ENCODE measurements around the gene KCNH8. TPM values are rescaled to one million over a fixed set of nuclear protein-coding genes. Genes with fewer than 3 reads are reported as not detected.

The KCNH8 gene
- total RNA-seq, 4 donors from 2014 or later, result 0.29 to 1.0 (median 0.42) TPM

DNA sequence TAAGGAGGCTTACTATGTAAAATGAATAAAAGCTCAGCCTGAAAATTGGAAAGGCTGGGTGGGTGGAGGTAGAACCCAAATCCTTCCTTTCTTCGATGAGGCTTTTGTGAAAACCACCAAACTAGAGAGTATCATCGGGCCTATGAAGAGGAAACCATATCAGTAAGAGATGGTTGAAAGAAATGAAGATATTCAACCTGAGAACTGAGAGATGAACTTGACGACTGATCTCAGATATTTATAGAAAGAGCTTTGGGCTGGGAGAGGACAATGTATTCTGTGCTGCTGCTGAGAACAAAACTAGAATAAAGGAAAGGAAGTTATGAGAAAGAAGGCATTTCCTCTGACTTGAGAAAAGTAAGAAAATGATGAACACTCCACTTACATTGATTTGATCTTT, 236.6 kb downstream of the KCNH8 start:
- H3K4me3 ChIP-seq (replicated peaks in 1 of 3), result no peak overlapping the region
- H3K27me3 ChIP-seq, result no peaks in the 10 kb centered on the region
- H3K36me3 ChIP-seq, result no peaks in the 10 kb centered on the region
- TF ChIP-seq POLR2A (IDR thresholded peaks at IDR 0.05), result no peak
- TF ChIP-seq, protein P1, sequence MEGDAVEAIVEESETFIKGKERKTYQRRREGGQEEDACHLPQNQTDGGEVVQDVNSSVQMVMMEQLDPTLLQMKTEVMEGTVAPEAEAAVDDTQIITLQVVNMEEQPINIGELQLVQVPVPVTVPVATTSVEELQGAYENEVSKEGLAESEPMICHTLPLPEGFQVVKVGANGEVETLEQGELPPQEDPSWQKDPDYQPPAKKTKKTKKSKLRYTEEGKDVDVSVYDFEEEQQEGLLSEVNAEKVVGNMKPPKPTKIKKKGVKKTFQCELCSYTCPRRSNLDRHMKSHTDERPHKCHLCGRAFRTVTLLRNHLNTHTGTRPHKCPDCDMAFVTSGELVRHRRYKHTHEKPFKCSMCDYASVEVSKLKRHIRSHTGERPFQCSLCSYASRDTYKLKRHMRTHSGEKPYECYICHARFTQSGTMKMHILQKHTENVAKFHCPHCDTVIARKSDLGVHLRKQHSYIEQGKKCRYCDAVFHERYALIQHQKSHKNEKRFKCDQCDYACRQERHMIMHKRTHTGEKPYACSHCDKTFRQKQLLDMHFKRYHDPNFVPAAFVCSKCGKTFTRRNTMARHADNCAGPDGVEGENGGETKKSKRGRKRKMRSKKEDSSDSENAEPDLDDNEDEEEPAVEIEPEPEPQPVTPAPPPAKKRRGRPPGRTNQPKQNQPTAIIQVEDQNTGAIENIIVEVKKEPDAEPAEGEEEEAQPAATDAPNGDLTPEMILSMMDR (IDR thresholded peaks at IDR 0.05), result no peak
- no peak for DNase-seq
- intact Hi-C loops (cut with DNase I), result no loop called here
- no peaks in the 10 kb centered on the region for H3K4me1 ChIP-seq
- H3K9me3 ChIP-seq, result no peaks in the 10 kb centered on the region
- H3K27ac ChIP-seq, result no peak overlapping the region
- 79 to 82% methylated on average over 3 of the region's 3 CpGs for WGBS, 2 donors

DNA sequence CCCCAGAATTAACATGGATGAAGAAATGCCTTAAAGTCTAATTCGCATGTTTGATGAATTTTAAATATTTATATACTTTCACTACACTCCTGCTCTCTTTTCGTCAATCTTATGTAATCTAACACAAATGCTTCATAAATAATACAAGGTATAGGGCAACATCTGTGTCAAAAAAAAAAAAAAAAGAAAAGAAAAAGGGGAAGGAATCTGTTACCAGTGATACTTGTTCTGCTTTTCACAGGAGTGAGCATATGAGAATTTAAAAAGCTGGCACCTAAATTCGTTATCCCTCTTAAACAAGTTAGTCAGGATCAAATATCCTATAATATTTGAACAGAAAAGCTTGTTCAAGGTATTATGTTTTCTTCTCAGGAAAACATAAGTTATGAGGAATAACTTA, 243.8 kb downstream of the KCNH8 start:
- H3K9me3 ChIP-seq, result no peaks in the 10 kb centered on the region
- DNase-seq, result no peak
- intact Hi-C loops (cut with DNase I), result no loop called here
- WGBS, 2 donors, result 85 to 89% methylated on average over 3 of the region's 3 CpGs
- H3K27ac ChIP-seq, result no peak overlapping the region
- no peak overlapping the region for H3K4me3 ChIP-seq (replicated peaks in 1 of 3)
- H3K27me3 ChIP-seq, result no peaks in the 10 kb centered on the region
- H3K36me3 ChIP-seq, result no peaks in the 10 kb centered on the region
- no peak for TF ChIP-seq POLR2A (IDR thresholded peaks at IDR 0.05)
- TF ChIP-seq, protein P1 (IDR thresholded peaks at IDR 0.05), result no peak
- H3K4me1 ChIP-seq, result no peaks in the 10 kb centered on the region

DNA sequence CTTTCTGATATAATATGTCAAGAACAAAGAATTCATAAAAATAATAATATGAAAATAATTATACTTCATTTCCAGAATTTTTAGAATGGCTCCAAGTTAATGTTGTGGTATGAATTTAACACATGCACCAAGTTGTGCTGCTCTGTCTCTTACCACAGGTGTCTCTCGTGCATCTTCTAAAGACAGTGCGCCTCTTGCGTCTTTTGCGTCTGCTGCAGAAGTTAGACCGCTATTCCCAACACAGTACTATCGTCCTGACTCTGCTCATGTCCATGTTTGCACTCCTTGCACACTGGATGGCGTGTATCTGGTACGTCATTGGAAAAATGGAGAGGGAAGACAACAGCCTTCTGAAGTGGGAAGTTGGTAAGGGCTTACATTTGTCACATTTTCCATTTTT, 246.6 kb downstream of the KCNH8 start:
- TF ChIP-seq POLR2A (IDR thresholded peaks at IDR 0.05), result no peak
- TF ChIP-seq, protein P1 (IDR thresholded peaks at IDR 0.05), result no peak
- 93 to 95% methylated on average over 8 of the region's 8 CpGs for WGBS, 2 donors
- no peak overlapping the region for H3K27ac ChIP-seq
- H3K4me3 ChIP-seq (replicated peaks in 1 of 3), result no peak overlapping the region
- H3K36me3 ChIP-seq, result no peaks in the 10 kb centered on the region
- no peak for DNase-seq
- intact Hi-C loops (cut with DNase I), result no loop called here
- H3K27me3 ChIP-seq, result no peaks in the 10 kb centered on the region
- no peaks in the 10 kb centered on the region for H3K4me1 ChIP-seq
- no peaks in the 10 kb centered on the region for H3K9me3 ChIP-seq

DNA sequence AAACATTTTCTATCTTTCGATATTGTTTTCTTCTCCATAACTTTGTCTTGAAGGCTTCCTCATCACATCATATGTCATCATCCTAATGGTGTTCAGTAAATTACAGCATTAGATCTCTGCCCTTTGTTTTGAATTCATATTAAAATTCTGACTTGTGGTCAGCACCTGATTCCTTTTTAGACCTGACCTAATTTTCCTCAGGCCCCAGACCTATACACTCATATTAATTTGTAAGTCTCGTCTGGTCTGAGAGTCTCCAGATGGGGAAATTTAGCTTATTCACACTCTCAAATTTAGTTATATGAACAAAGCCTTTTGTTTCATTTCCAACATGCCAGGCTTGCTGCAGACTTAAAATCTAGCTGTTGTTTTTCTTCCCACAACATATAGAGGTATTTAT, 248.4 kb downstream of the KCNH8 start:
- no peak overlapping the region for H3K27ac ChIP-seq
- no peaks in the 10 kb centered on the region for H3K36me3 ChIP-seq
- H3K9me3 ChIP-seq, result no peaks in the 10 kb centered on the region
- DNase-seq, result no peak
- no peak for TF ChIP-seq POLR2A (IDR thresholded peaks at IDR 0.05)
- TF ChIP-seq, protein P1 (IDR thresholded peaks at IDR 0.05), result no peak
- WGBS, 2 donors, result 80 to 92% methylated on average over 2 of the region's 2 CpGs
- H3K4me1 ChIP-seq, result no peaks in the 10 kb centered on the region
- H3K4me3 ChIP-seq (replicated peaks in 1 of 3), result no peak overlapping the region
- intact Hi-C loops (cut with DNase I), result no loop called here
- no peaks in the 10 kb centered on the region for H3K27me3 ChIP-seq

DNA sequence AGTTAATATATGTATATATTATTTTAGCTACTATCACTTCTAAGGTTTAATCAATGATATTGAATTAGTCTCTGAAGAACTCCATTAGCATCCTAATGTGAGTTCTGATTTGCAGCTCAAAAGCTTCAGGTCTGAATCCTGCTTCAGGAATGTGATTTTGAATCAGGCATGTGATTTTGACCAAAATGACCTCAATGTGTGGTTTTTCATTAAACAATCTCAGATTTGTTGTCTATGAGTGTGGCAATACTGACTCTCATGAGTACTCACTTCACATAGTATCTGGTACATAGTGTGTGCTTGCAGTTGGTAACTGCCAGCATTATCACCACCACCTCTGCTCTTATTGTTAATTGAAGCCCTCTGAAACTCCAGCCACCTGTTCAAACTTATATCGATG, 251.0 kb downstream of the KCNH8 start:
- Histone ChIP-seq H3K4me1 (no peaks in the 10 kb centered on the region), H3K27ac (no peak overlapping the region), H3K4me3 (replicated peaks in 1 of 3) (no peak overlapping the region), H3K9me3 (no peaks in the 10 kb centered on the region), H3K27me3 (no peaks in the 10 kb centered on the region), H3K36me3 (no peaks in the 10 kb centered on the region)
- no peak for DNase-seq
- WGBS, 2 donors, result 94 to 95% methylated on average over 1 of the region's 1 CpG
- TF ChIP-seq POLR2A (IDR thresholded peaks at IDR 0.05), result no peak
- TF ChIP-seq, protein P1 (IDR thresholded peaks at IDR 0.05), result no peak
- intact Hi-C loops (cut with DNase I), result no loop called here
